KOPT-K1 (cell line): ENCODE measurements around the gene VWA5B1.
"Not testable (repeated sequence)": the region's sequence is repeated elsewhere in the genome, so short reads cannot be mapped to it uniquely, and the experiment has no call there.

Source experiments
- H3K27ac ChIP-seq: fragments of 200-600 bp; sonication (generic); 2 replicates; pipeline ENCODE4 v1.5.1; 2016; ENCODE audit warnings: antibody characterized with exemption, mild to moderate bottlenecking, low read depth, low read length; ENCODE audit not compliant: poor library complexity, severe bottlenecking
- H3K36me3 ChIP-seq: fragments of 200-600 bp; sonication (generic); 2 replicates; pipeline ENCODE4 v1.5.1; 2017; ENCODE audit warnings: antibody characterized with exemption, mild to moderate bottlenecking, low read length, moderate library complexity; ENCODE audit not compliant: insufficient read depth
- H3K9me3 ChIP-seq: fragments of 200-600 bp; sonication (generic); 2 replicates; pipeline ENCODE4 v1.5.1; 2017; ENCODE audit warnings: antibody characterized with exemption, low read length, mild to moderate bottlenecking; ENCODE audit not compliant: insufficient read depth, poor library complexity, severe bottlenecking

VWA5B1 gene

GRCh38 chr1:20275319-20275925, 15.3 kb upstream of the VWA5B1 start:
- Histone ChIP-seq H3K36me3 (no peaks in the 10 kb centered on the region), H3K9me3 (peaks cover 7% of the 10 kb centered on the region), H3K27ac (no peak overlapping the region)

GRCh38 chr1:20276485-20277159, 14.1 kb upstream of the VWA5B1 start:
- H3K27ac ChIP-seq: no peak overlapping the region
- no peaks in the 10 kb centered on the region for H3K9me3 ChIP-seq
- no peaks in the 10 kb centered on the region for H3K36me3 ChIP-seq

- Histone ChIP-seq H3K9me3 (no peaks in the 10 kb centered on the region), H3K27ac (no peak overlapping the region), H3K36me3 (no peaks in the 10 kb centered on the region)
These were observed 12.0 kb upstream of the VWA5B1 start for GRCh38 chr1:20278692-20279130.

- Histone ChIP-seq H3K9me3 (no peaks in the 10 kb centered on the region), H3K27ac (no peak overlapping the region), H3K36me3 (no peaks in the 10 kb centered on the region)
These were observed 11.2 kb upstream of the VWA5B1 start for GRCh38 chr1:20279509-20279908.

- no peak overlapping the region for H3K27ac ChIP-seq
- no peaks in the 10 kb centered on the region for H3K36me3 ChIP-seq
- H3K9me3 ChIP-seq: no peaks in the 10 kb centered on the region
These were observed 10.3 kb upstream of the VWA5B1 start for GRCh38 chr1:20280341-20280740.

- Histone ChIP-seq H3K9me3 (no peaks in the 10 kb centered on the region), H3K36me3 (no peaks in the 10 kb centered on the region), H3K27ac (no peak overlapping the region)
These were observed 9.8 kb upstream of the VWA5B1 start for GRCh38 chr1:20280906-20281305.

GRCh38 chr1:20281801-20282200, 8.9 kb upstream of the VWA5B1 start:
- no peak overlapping the region for H3K27ac ChIP-seq
- H3K9me3 ChIP-seq: no peaks in the 10 kb centered on the region
- H3K36me3 ChIP-seq: no peaks in the 10 kb centered on the region

GRCh38 chr1:20282533-20282932, 8.1 kb upstream of the VWA5B1 start:
- no peak overlapping the region for H3K27ac ChIP-seq
- no peaks in the 10 kb centered on the region for H3K36me3 ChIP-seq
- no peaks in the 10 kb centered on the region for H3K9me3 ChIP-seq

- Histone ChIP-seq H3K36me3 (no peaks in the 10 kb centered on the region), H3K27ac (no peak overlapping the region), H3K9me3 (no peaks in the 10 kb centered on the region)
These were observed 6.6 kb upstream of the VWA5B1 start for GRCh38 chr1:20284046-20284445.

- Histone ChIP-seq H3K36me3 (no peaks in the 10 kb centered on the region), H3K9me3 (no peaks in the 10 kb centered on the region), H3K27ac (no peak overlapping the region)
These were observed 6.0 kb upstream of the VWA5B1 start for GRCh38 chr1:20284625-20285024.

GRCh38 chr1:20285510-20285909, 5.2 kb upstream of the VWA5B1 start:
- Histone ChIP-seq H3K9me3 (no peaks in the 10 kb centered on the region), H3K27ac (no peak overlapping the region), H3K36me3 (no peaks in the 10 kb centered on the region)

GRCh38 chr1:20287696-20288095, 3.0 kb upstream of the VWA5B1 start:
- H3K9me3 ChIP-seq, H3K27ac ChIP-seq, H3K36me3 ChIP-seq: not testable (repeated sequence)

GRCh38 chr1:20291645-20292084, 990 bp downstream of the VWA5B1 start:
- Histone ChIP-seq H3K27ac (no peak overlapping the region), H3K36me3 (no peaks in the 10 kb centered on the region), H3K9me3 (no peaks in the 10 kb centered on the region)

GRCh38 chr1:20298626-20299025, 8.0 kb downstream of the VWA5B1 start:
- Histone ChIP-seq H3K36me3 (no peaks in the 10 kb centered on the region), H3K27ac (no peak overlapping the region), H3K9me3 (no peaks in the 10 kb centered on the region)

GRCh38 chr1:20301463-20302107, 10.9 kb downstream of the VWA5B1 start:
- no peaks in the 10 kb centered on the region for H3K9me3 ChIP-seq
- H3K36me3 ChIP-seq: no peaks in the 10 kb centered on the region
- H3K27ac ChIP-seq: no peak overlapping the region

- Histone ChIP-seq H3K36me3 (no peaks in the 10 kb centered on the region), H3K9me3 (no peaks in the 10 kb centered on the region), H3K27ac (no peak overlapping the region)
These were observed 11.4 kb downstream of the VWA5B1 start for GRCh38 chr1:20302108-20302471.
